K562 (cell line): ENCODE results near the gene UBXN10. TPM values are rescaled to one million over a fixed set of nuclear protein-coding genes. Genes with fewer than 3 reads are reported as not detected.
A peak's percentile ranks its signal among the peaks of the same experiment; 100 is the strongest.

Experiments
- BMI1 ChIP-seq: fragments of 150-350 bp; IDR thresholded peaks from 2 replicates; pipeline ENCODE4 v1.6.1; 2014; ENCODE audit warnings: low read length
- CHCHD3 ChIP-seq: fragments of 250-450 bp; sonication (Bioruptor Pico); IDR thresholded peaks from 2 replicates; pipeline ENCODE4 v2.1.2; 2022; ENCODE audit warnings: mild to moderate bottlenecking
- CSDE1 ChIP-seq, 2 experiments: fragments of 450-650 bp; IDR thresholded peaks; 2 replicates each; pipeline ENCODE4 v1.6.1; 2016; ENCODE audit warnings: mild to moderate bottlenecking in 1 of 2
- EZH2 ChIP-seq: IDR thresholded peaks from 2 replicates; pipeline ENCODE4 v1.6.1; 2012; ENCODE audit warnings: low read depth, mild to moderate bottlenecking, inconsistent platforms, low read length, borderline replicate concordance
- GTF2F1 ChIP-seq: IDR thresholded peaks from 2 replicates; pipeline ENCODE4 v1.6.1; 2011; ENCODE audit warnings: low read depth, low read length, improper control_type of control experiment
- MAFG ChIP-seq: fragments of 450-650 bp; conservative IDR thresholded peaks from 2 replicates; pipeline ENCODE4 v1.6.1; 2016; ENCODE audit warnings: missing genetic modification characterization, missing compliant biosample characterization
- MIER1 ChIP-seq: fragments of 450-650 bp; IDR thresholded peaks from 2 replicates; pipeline ENCODE4 v1.6.1; 2016; ENCODE audit warnings: antibody characterized with exemption, mild to moderate bottlenecking, low read depth
- MTA1 ChIP-seq: fragments of 450-650 bp; IDR thresholded peaks from 2 replicates; pipeline ENCODE4 v1.6.1; 2017; ENCODE audit warnings: borderline replicate concordance
- NRF1 ChIP-seq, 2 experiments: fragments of 450-650 bp; IDR thresholded peaks in 1 of 2; conservative IDR thresholded peaks in 1 of 2; 2 replicates each; pipeline ENCODE4 v1.6.1; 2014; ENCODE audit warnings: mild to moderate bottlenecking in 2 of 2
- RCOR1 ChIP-seq, 2 experiments: IDR thresholded peaks; 2 replicates each; pipeline ENCODE4 v1.6.1; 2012; ENCODE audit warnings: low read depth in 2 of 2, low read length in 2 of 2, borderline replicate concordance in 1 of 2, improper control_type of control experiment in 1 of 2
- RUNX1 ChIP-seq: sonication (generic); IDR thresholded peaks from 2 replicates; pipeline ENCODE4 v1.6.1; 2016; ENCODE audit warnings: antibody characterized with exemption, low read depth
- SMAD1 ChIP-seq: fragments of 150-350 bp; IDR thresholded peaks from 2 replicates; pipeline ENCODE4 v1.6.1; 2014; ENCODE audit warnings: low read length, low read depth; ENCODE audit not compliant: partially characterized antibody
- SMARCE1 ChIP-seq: fragments of 450-650 bp; IDR thresholded peaks from 2 replicates; pipeline ENCODE4 v1.7.1; 2016; ENCODE audit warnings: mild to moderate bottlenecking
- ZNF217 ChIP-seq: sonication (generic); formaldehyde crosslinking; IDR thresholded peaks from 2 replicates; pipeline ENCODE4 v1.8.0; 2022; ENCODE audit warnings: mild to moderate bottlenecking, missing genetic modification reagents
- ZNF24 ChIP-seq: fragments of 450-650 bp; IDR thresholded peaks from 2 replicates; pipeline ENCODE4 v1.6.1; 2016
- ZNF274 ChIP-seq: IDR thresholded peaks from 2 replicates; pipeline ENCODE4 v1.6.1; 2011; ENCODE audit warnings: low read depth, mild to moderate bottlenecking, low read length, moderate library complexity, borderline replicate concordance
- ZNF699 ChIP-seq: fragments of 250-450 bp; sonication (Bioruptor Pico); IDR thresholded peaks from 2 replicates; pipeline ENCODE4 v1.8.0; 2021; ENCODE audit warnings: mild to moderate bottlenecking, moderate library complexity; ENCODE audit not compliant: insufficient replicate concordance
- polyA plus RNA-seq, 8 experiments: library from polyadenylated mRNA; depleted of rRNA in 4 of 8; stranded (reverse) in 5 of 8; unstranded in 3 of 8; fragments of >200 nt; fragmentation: Nextera tagmentation in 2 of 8; fragmentation: Illumina TruSeq in 1 of 8; extraction: Ambion mirVana in 2 of 8; extraction: Trizol in 1 of 8; gene quantifications; 2 replicates each; pipeline versions ENCODE4 v1.2.1 to v1.2.3, GENCODE V29; 2011 to 2014; ENCODE audit warnings: inconsistent platforms in 1 of 8, missing spikeins in 1 of 8
- total RNA-seq, 7 experiments: library from RNA; depleted of rRNA in 6 of 7; stranded (reverse); fragments of >200 nt in 6 of 7; fragmentation: Illumina TruSeq in 2 of 7; extraction: Trizol in 2 of 7; gene quantifications; 2 replicates each; pipeline versions ENCODE4 v1.2.1 to v1.2.3, GENCODE V29; 2011 to 2021; ENCODE audit warnings: low replicate concordance in 1 of 7
- TF ChIP-seq, protein P1 (sequence below): fragments of 250-450 bp; sonication (Bioruptor Pico); IDR thresholded peaks from 2 replicates; pipeline ENCODE4 v1.5.0; 2021
- TF ChIP-seq, protein P2 (sequence below): sonication (generic); formaldehyde crosslinking; IDR thresholded peaks from 2 replicates; pipeline ENCODE4 v1.8.0; 2023; ENCODE audit warnings: missing genetic modification reagents, mild to moderate bottlenecking, borderline replicate concordance
- TF ChIP-seq, protein P3 (sequence below): fragments of 450-650 bp; conservative IDR thresholded peaks from 2 replicates; pipeline ENCODE4 v1.6.1; 2016; ENCODE audit warnings: missing genetic modification characterization, low read depth, mild to moderate bottlenecking, control low read depth, missing compliant biosample characterization

UBXN10 gene
- total and polyA plus RNA-seq, 9 of the 15 experiments (the other 6 are each of a cell fraction or from before 2014, with no cell fraction given) = 10.7 to 17.7 (median 13.6) TPM

DNA sequence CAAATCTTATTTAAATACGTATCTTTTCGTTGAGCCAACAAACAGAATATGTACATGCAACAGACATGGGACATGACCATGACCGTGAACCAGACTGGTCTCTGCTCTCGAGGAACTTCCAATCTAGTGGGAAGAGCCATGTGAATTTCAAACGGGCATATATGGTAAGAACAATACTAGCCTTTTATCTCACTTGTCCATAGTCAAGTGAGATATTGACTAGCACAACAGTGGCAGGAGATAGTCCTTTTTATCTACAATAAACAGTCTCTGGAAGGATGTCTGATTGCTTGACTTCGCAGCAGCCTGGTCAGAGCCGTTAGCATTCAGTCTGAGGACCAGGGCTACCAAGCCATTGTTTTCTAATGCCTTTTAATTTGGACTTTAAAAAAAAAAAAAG is 13.0 kb downstream of the UBXN10 start (continued):
- peak; percentile 37 for TF ChIP-seq SMAD1
- TF ChIP-seq ZNF217 (CRISPR knock-in tag) = no peak
- TF ChIP-seq MAFG (tag) = no peak
- TF ChIP-seq, protein P1, sequence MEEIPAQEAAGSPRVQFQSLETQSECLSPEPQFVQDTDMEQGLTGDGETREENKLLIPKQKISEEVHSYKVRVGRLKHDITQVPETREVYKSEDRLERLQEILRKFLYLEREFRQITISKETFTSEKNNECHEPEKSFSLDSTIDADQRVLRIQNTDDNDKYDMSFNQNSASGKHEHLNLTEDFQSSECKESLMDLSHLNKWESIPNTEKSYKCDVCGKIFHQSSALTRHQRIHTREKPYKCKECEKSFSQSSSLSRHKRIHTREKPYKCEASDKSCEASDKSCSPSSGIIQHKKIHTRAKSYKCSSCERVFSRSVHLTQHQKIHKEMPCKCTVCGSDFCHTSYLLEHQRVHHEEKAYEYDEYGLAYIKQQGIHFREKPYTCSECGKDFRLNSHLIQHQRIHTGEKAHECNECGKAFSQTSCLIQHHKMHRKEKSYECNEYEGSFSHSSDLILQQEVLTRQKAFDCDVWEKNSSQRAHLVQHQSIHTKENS = no peak
- TF ChIP-seq, protein P2, sequence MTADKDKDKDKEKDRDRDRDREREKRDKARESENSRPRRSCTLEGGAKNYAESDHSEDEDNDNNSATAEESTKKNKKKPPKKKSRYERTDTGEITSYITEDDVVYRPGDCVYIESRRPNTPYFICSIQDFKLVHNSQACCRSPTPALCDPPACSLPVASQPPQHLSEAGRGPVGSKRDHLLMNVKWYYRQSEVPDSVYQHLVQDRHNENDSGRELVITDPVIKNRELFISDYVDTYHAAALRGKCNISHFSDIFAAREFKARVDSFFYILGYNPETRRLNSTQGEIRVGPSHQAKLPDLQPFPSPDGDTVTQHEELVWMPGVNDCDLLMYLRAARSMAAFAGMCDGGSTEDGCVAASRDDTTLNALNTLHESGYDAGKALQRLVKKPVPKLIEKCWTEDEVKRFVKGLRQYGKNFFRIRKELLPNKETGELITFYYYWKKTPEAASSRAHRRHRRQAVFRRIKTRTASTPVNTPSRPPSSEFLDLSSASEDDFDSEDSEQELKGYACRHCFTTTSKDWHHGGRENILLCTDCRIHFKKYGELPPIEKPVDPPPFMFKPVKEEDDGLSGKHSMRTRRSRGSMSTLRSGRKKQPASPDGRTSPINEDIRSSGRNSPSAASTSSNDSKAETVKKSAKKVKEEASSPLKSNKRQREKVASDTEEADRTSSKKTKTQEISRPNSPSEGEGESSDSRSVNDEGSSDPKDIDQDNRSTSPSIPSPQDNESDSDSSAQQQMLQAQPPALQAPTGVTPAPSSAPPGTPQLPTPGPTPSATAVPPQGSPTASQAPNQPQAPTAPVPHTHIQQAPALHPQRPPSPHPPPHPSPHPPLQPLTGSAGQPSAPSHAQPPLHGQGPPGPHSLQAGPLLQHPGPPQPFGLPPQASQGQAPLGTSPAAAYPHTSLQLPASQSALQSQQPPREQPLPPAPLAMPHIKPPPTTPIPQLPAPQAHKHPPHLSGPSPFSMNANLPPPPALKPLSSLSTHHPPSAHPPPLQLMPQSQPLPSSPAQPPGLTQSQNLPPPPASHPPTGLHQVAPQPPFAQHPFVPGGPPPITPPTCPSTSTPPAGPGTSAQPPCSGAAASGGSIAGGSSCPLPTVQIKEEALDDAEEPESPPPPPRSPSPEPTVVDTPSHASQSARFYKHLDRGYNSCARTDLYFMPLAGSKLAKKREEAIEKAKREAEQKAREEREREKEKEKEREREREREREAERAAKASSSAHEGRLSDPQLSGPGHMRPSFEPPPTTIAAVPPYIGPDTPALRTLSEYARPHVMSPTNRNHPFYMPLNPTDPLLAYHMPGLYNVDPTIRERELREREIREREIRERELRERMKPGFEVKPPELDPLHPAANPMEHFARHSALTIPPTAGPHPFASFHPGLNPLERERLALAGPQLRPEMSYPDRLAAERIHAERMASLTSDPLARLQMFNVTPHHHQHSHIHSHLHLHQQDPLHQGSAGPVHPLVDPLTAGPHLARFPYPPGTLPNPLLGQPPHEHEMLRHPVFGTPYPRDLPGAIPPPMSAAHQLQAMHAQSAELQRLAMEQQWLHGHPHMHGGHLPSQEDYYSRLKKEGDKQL (CRISPR knock-in tag) = no peak
- TF ChIP-seq ZNF24 = 0 out of 2 replicates have a peak, but pooled peaks have one; percentile 37
- no peak for TF ChIP-seq EZH2
- TF ChIP-seq SMARCE1 = peak; percentile 81
- TF ChIP-seq CHCHD3 (CRISPR knock-in tag) = no peak
- no peak for TF ChIP-seq GTF2F1
- no peak for TF ChIP-seq RUNX1
- TF ChIP-seq, protein P3, sequence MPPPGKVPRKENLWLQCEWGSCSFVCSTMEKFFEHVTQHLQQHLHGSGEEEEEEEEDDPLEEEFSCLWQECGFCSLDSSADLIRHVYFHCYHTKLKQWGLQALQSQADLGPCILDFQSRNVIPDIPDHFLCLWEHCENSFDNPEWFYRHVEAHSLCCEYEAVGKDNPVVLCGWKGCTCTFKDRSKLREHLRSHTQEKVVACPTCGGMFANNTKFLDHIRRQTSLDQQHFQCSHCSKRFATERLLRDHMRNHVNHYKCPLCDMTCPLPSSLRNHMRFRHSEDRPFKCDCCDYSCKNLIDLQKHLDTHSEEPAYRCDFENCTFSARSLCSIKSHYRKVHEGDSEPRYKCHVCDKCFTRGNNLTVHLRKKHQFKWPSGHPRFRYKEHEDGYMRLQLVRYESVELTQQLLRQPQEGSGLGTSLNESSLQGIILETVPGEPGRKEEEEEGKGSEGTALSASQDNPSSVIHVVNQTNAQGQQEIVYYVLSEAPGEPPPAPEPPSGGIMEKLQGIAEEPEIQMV (tag) = no peak
- peak; percentile 84 to 97; a peak in 3 of 4 replicates for TF ChIP-seq RCOR1 (IDR thresholded peaks at IDR 0.05; ENCODE audit: borderline replicate concordance in 1 of 2, low read depth in 2 of 2, low read length in 2 of 2)
- no peak for TF ChIP-seq ZNF699
- TF ChIP-seq CSDE1 (IDR thresholded peaks at IDR 0.05) = 0 out of 4 replicates have a peak, but pooled peaks of 1 of the 2 experiments have one; percentile 3
- 0 out of 2 replicates have a peak, but pooled peaks have one; percentile 41 for TF ChIP-seq MTA1
- TF ChIP-seq NRF1 (conservative IDR thresholded peaks at IDR 0.05 in 1 of 2, IDR thresholded peaks at IDR 0.05 in 1 of 2) = no peak
- TF ChIP-seq ZNF274 = no peak
- no peak for TF ChIP-seq MIER1
- TF ChIP-seq BMI1 = no peak
